Activated CD8-positive, alpha-beta memory T cell treated with anti-CD3 and anti-CD28 coated beads, Interleukin-2, amount 10 ng/mL, durations not matched to agents 7 days and 5 days (primary cell): Measurements from ENCODE around the gene CASZ1. TPM values are rescaled to one million over a fixed set of nuclear protein-coding genes. Genes with fewer than 3 reads are reported as not detected.

Experiments used
- ATAC-seq: fragments of 150-1000 bp; cut with Tn5 transposase; one replicate; pipeline ENCODE4 v1.10.0; 2021; ENCODE audit warnings: moderate library complexity
- CTCF ChIA-PET: fragments of 350-600 bp; sonication (Branson Sonifier 250); formaldehyde crosslinking; loops from one replicate; lab custom pipeline; 2021; ENCODE audit warnings: antibody characterized with exemption; lab: Charles Lee
- DNase-seq: peaks from one replicate; pipeline ENCODE4 v3.0.0-alpha.2; 2020
- H3K27ac Mint-ChIP-seq: one replicate; pipeline ENCODE4 v1.8.0; 2021; ENCODE audit warnings: mild to moderate bottlenecking, mixed read lengths
- H3K27me3 Mint-ChIP-seq: one replicate; pipeline ENCODE4 v1.8.0; 2021; ENCODE audit warnings: mixed read lengths
- H3K36me3 Mint-ChIP-seq: one replicate; pipeline ENCODE4 v1.8.0; 2021; ENCODE audit warnings: mild to moderate bottlenecking, mixed read lengths
- H3K4me1 Mint-ChIP-seq: one replicate; pipeline ENCODE4 v1.8.0; 2021; ENCODE audit warnings: mixed read lengths
- H3K4me3 Mint-ChIP-seq: one replicate; pipeline ENCODE4 v1.8.0; 2021; ENCODE audit warnings: mild to moderate bottlenecking, moderate library complexity, mixed read lengths
- H3K9me3 Mint-ChIP-seq: one replicate; pipeline ENCODE4 v1.8.0; 2022; ENCODE audit warnings: low read depth, mixed read lengths
- total RNA-seq, 2 experiments: library from RNA; stranded (reverse); gene quantifications; one replicate each; pipeline ENCODE4 v1.2.3, GENCODE V29; 2021

Gene CASZ1
- total RNA-seq, 2 experiments from 2014 or later = 8.8 to 16.3 TPM

DNA sequence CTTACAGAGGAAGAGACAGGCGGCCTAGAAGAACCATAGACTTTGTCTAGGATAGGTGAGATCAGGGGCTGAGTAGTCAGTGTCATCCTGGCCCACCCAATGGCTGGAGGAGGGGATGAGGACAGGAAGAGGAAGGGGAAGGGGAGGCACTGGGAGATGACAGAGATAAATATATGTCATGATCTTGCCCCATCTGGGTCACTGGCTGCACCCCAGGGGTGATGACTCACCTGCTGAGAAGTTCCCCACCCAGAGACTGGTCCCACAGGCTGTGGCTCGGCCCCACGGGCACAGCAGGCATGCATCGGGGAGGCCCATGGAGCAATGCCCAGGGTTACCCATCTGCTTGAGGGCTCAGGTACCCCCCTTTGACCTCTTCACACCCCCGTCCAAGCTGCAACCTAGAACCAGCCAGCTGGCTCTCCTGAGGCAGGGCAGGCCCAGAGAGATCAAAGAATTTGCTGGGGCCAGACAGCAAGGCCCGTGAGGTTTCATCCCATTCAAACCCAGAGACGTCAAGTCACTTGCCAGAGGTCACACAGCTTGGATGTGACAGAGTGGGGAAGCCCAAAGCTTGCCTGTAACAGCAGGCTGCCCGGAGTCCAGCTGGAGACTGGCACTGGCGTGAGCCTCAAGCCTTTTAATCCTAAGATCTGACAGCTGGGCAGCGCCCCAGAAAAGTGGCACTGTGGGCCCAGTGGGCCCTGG is 34.7 kb upstream of the CASZ1 start:
- no peak for ATAC-seq
- DNase-seq = no peak
- H3K4me1 Mint-ChIP-seq = no peaks in the 10 kb centered on the region

DNA sequence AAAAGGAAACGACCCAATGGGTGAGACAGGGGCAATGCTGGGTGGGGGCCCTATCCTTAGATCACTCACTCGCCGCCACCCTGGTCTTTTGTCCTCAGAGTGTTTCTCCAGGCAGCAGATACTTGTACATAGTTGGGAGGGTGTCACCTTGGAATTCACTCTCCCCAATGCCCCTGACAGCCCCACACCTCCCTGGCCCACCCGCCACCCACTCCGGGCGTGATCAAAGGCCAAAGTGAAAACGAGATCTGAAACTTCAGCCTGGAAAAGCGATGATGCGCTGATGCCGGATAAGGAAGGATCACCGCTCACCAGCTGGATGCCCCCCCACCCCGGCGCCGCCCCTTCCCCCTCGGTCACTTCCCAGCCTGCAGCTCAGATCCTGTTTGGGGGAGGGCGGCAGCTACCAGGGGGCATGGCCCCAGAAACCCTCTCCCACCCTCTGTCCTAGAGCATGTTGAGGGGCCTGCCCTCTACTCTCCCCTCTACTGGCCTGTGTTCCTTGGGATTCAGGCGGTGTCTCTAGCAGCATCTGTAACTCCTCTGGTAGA is 33.6 kb upstream of the CASZ1 start:
- ATAC-seq (no peak), DNase-seq (no peak)
- Mint-ChIP-seq H3K27ac (no peak overlapping the region), H3K36me3 (no peaks in the 10 kb centered on the region), H3K4me1 (no peaks in the 10 kb centered on the region), H3K4me3 (no peak overlapping the region), H3K9me3 (no peaks in the 10 kb centered on the region), H3K27me3 (peaks cover 28% of the 10 kb centered on the region)
- CTCF ChIA-PET = no interaction called here

More for the DNA sequence above, 34.7 kb upstream of the CASZ1 start:
- Mint-ChIP-seq H3K9me3 (no peaks in the 10 kb centered on the region), H3K36me3 (no peaks in the 10 kb centered on the region), H3K27me3 (peaks cover 34% of the 10 kb centered on the region), H3K4me3 (no peak overlapping the region), H3K27ac (no peak overlapping the region)
- CTCF ChIA-PET = no interaction called here

DNA sequence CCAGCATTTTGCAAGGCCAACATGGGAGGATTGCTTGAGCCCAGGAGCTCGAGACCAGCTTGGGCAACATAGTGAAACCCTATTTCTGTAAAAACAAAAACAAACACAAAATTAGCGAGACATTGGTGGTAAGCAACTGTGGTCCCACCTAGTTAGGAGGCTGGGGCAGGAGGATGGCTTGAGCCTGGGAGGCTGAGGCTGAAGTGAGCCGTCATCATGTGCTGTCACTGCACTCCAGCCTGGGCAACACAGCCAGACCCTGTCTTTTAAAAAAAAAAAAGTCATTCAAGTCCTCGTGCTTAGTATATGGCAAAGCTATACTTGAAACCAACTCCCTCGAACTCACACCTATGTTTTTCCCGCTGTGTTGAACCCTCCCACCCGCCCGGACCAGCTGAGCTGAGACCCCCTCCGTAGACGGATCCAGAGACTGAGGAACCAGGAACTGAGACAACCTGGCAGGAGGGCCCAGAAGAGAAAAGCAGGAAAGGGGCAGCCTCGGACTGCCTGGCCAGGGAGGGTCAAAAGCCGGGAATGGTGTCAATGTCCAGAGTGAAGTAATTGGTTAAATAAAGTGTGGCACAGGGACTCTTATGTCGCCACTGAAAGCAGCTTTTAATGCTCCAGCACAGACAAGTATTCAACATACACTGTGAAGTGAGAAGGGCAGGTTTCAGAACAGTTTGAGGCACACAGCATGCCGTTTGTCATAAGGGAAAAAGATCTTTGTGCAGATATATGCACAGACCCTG is 32.8 kb upstream of the CASZ1 start:
- H3K27me3 Mint-ChIP-seq = peaks cover 22% of the 10 kb centered on the region
- H3K4me1 Mint-ChIP-seq = no peaks in the 10 kb centered on the region
- DNase-seq = no peak
- no peak for ATAC-seq
- no peaks in the 10 kb centered on the region for H3K36me3 Mint-ChIP-seq
- H3K4me3 Mint-ChIP-seq = no peak overlapping the region
- H3K27ac Mint-ChIP-seq = no peak overlapping the region
- CTCF ChIA-PET = no interaction called here
- H3K9me3 Mint-ChIP-seq = no peaks in the 10 kb centered on the region

DNA sequence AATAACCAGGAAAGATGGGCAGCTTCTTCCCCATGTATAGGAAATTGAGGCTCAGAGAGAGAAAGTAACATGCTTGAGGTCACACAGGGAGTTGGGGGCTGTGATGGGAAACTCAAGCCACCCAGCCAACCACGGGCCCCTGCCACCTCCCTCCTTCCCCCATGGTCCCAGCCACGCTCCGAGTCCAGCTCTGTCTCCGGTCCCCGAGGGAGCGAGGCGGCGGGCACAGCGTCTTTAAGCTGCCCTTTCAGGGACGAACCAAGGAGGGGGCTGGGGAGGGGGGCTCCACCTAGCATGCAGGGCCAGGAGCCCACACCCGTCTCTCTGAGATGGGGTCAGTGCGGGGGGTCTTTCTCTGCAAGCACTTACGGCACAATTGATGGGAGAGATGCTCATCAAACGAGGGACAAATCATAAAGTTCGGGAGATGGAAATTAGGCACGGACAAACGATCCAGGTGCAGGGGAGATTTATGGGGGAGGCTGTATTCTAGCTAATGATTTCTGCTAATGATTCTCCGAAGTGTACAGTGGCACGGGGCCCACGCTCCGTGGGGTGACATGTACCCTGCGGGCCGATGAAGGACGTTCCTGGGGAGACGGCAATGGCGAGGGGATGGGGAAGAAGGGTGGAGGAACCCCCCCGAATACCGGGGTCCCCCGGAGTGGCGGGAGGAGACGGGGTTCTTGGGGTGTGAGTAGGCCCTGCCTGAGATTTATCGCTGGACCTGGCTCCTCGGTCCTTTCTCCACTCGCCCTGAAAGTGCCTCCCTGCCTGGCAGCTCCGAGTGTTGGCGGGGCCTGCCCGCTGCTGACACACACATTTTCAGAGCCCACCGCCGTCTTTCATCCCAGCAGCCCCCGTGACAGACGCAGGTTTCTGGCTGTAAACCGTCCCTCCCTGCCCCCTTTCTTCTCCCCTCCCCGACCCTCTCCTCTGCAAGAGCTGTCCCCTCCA is 31.2 kb upstream of the CASZ1 start:
- no peak for DNase-seq
- CTCF ChIA-PET = no interaction called here
- no peak overlapping the region for H3K27ac Mint-ChIP-seq
- H3K9me3 Mint-ChIP-seq = no peaks in the 10 kb centered on the region
- no peak for ATAC-seq
- no peaks in the 10 kb centered on the region for H3K36me3 Mint-ChIP-seq
- peaks cover 25% of the 10 kb centered on the region for H3K27me3 Mint-ChIP-seq
- no peak overlapping the region for H3K4me3 Mint-ChIP-seq
- H3K4me1 Mint-ChIP-seq = no peaks in the 10 kb centered on the region

DNA sequence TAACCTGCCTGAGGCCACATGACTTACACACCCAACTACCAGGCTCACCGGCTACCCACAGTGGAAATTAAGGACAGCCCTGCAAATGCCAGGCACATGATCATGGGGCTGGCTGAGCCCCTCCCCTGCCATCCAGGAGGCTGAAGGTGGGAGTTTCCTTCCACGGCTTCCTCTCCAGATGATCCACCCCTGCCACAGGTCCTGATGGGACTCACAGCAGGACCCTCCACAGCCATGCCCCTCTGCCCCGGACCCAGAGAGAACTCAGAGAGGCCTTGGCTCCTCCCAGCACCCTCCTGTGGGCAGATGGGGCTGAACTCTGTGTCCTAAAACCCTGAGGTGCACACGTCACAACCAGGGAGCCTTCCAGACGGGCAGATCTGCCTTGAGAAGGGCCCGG is 29.1 kb upstream of the CASZ1 start:
- H3K27ac Mint-ChIP-seq = no peak overlapping the region
- no peaks in the 10 kb centered on the region for H3K4me1 Mint-ChIP-seq
- no peak overlapping the region for H3K4me3 Mint-ChIP-seq
- no peak for DNase-seq
- ATAC-seq = no peak
- no peaks in the 10 kb centered on the region for H3K9me3 Mint-ChIP-seq
- CTCF ChIA-PET = no interaction called here
- H3K36me3 Mint-ChIP-seq = no peaks in the 10 kb centered on the region
- peaks cover 24% of the 10 kb centered on the region for H3K27me3 Mint-ChIP-seq

DNA sequence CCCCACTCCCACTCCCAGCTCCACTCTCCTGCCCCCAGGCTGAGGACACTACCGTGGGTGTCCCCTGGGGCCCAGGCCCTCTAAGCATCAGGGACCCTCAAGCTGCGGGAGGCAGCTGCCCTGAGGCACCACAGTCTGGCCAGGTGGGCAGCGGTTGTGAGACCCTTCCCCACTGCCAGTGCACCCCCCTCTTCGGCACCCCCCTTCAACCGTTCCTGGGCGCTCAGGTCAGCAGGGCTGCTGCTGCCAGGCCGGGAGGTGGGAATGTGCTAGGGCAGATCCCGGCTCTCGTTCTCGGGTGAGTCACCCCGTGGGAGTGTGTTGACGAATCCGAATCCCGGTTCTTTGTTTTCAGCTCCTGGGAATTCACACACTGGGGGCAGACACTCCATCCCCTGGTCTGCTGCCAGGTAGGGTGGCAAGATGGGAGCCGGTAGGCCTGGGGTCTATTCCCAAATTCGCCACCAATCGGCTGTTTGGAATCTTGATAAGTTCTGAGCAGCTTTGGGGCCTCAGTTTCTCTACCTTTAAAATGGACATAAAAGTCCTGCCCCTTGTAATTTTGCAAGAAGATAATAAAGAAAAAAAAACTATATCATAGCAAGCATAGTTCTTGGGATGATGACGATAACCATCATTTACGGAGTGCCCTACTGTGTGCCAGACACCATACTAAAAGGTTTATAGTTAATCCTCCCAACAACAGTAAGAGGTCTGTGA is 28.5 kb upstream of the CASZ1 start:
- no peak overlapping the region for H3K27ac Mint-ChIP-seq
- ATAC-seq = no peak
- CTCF ChIA-PET = interaction anchor here (1.0 kb wide), 1 partner anchor 37 kb away, joined by 3 read pairs; no protein-coding TSS in a partner anchor
- H3K4me1 Mint-ChIP-seq = no peaks in the 10 kb centered on the region
- H3K27me3 Mint-ChIP-seq = peaks cover 23% of the 10 kb centered on the region
- no peak for DNase-seq
- no peaks in the 10 kb centered on the region for H3K9me3 Mint-ChIP-seq
- H3K36me3 Mint-ChIP-seq = no peaks in the 10 kb centered on the region
- no peak overlapping the region for H3K4me3 Mint-ChIP-seq

DNA sequence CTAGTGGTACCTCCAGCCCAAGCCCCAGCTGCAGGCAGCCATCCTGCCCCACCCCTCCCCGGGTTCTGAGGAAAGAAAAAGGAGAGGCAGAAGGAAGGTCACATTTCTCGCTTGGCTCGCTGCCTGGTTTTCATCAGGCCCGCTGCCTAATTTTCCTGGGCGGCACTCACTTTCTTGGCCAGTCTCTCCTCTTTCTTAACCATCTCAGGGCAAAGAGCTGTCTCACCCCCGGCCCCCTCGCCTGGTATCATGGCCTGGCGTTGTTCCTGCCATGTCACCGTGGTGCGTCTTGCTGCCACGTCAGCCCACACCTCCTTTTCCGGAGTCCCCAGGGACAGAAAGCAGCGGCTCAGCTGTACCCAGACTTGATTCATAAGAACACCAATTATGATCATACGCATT is 26.6 kb upstream of the CASZ1 start:
- Mint-ChIP-seq H3K4me3 (no peak overlapping the region), H3K36me3 (no peaks in the 10 kb centered on the region), H3K27ac (no peak overlapping the region), H3K4me1 (no peaks in the 10 kb centered on the region), H3K9me3 (no peaks in the 10 kb centered on the region), H3K27me3 (peaks cover 11% of the 10 kb centered on the region)
- CTCF ChIA-PET = no interaction called here
- ATAC-seq = no peak
- DNase-seq = no peak

DNA sequence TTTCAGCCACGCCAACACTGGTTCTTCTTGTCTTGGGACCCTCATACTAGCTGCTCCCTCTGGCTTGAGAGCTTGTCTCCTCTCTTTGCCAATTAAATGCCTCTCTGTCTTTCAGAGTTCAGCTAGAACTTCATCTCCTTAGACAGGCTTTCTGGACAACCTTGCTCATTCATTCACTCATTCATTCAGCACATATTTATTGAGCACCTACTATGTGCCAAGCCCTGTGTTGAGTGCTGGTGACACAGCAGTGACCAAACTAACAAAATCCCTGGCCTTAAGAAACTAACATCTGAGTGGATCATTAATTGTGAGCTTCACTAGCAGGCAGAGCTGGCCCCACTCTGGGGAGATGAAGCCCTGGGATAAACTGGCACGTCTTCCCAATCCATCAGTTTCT is 24.9 kb upstream of the CASZ1 start:
- CTCF ChIA-PET = interaction anchor here (1.3 kb wide), 1 partner anchor 10 kb away, joined by 4 read pairs; no protein-coding TSS in a partner anchor
- peaks cover 8% of the 10 kb centered on the region for H3K27me3 Mint-ChIP-seq
- DNase-seq (no peak), ATAC-seq (no peak)
- no peak overlapping the region for H3K4me3 Mint-ChIP-seq
- no peak overlapping the region for H3K27ac Mint-ChIP-seq
- no peaks in the 10 kb centered on the region for H3K9me3 Mint-ChIP-seq
- H3K36me3 Mint-ChIP-seq = no peaks in the 10 kb centered on the region
- H3K4me1 Mint-ChIP-seq = no peaks in the 10 kb centered on the region

DNA sequence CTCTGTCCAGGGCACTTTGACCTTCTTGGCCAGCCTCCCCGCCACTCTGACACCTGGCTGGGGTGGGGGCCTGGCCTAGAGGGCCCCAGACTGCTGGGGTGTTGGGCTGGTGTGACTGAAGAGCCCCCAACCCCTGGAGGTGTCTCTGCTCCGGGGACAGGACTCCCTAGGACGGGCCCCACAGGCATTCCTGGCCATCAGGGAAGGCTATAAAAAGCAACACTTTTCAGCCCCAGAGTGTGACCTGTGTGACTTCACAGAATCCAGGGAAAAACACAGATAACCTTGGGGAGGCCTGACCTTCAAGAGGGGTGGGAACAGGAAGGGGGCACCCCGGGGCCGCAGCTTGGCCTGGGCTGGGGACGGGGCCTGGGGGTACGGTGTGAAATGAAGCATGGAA is 24.0 kb upstream of the CASZ1 start:
- Mint-ChIP-seq H3K27ac (no peak overlapping the region), H3K4me1 (no peaks in the 10 kb centered on the region), H3K9me3 (no peaks in the 10 kb centered on the region), H3K36me3 (no peaks in the 10 kb centered on the region), H3K4me3 (no peak overlapping the region), H3K27me3 (peaks cover 8% of the 10 kb centered on the region)
- no peak for ATAC-seq
- CTCF ChIA-PET = interaction anchor here (1.3 kb wide), 2 partner anchors 9 to 10 kb away, joined by 3 to 4 read pairs; no protein-coding TSS in a partner anchor
- DNase-seq = no peak

DNA sequence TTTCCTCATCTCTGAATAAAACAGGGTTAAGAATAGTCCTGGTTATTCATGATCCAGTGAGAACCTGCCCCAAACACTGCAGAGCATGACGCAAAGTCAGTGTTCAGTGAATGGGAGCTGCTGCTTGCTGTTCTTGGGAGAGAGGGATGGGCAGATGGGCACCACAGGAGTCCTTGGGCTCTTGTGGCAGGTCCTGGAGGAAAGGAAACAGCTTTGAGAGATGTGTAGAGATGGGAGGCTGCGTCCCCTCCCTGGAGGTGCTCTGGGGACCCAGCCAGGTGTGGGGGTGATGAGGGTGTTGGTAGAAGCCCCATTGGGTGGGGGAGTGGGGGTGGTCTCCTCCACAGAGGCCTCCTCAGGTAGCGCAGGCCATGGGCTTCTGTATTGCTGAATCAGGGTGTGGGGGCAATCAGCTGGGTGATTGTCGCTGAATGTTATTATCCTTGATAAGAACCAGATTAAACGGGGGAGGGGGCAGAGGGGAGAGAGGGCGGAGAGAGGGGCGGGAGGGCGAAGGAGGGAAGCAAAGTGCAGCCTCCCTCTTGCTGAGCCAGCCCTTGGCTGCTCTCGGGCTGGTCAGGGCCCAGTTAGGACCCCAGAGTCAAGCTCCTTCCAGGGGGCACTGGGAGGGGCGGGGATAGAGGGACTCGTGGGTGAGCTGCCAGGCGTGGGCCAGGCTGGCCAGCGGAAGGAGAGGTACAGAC is 22.9 kb upstream of the CASZ1 start:
- no peak for ATAC-seq
- no peak for DNase-seq
- H3K4me3 Mint-ChIP-seq = no peak overlapping the region
- no peaks in the 10 kb centered on the region for H3K36me3 Mint-ChIP-seq
- CTCF ChIA-PET = interaction anchor here (0.7 kb wide), 1 partner anchor 141 kb away, joined by 4 read pairs; no protein-coding TSS in a partner anchor
- no peaks in the 10 kb centered on the region for H3K4me1 Mint-ChIP-seq
- H3K27ac Mint-ChIP-seq = no peak overlapping the region
- no peaks in the 10 kb centered on the region for H3K9me3 Mint-ChIP-seq
- H3K27me3 Mint-ChIP-seq = peaks cover 8% of the 10 kb centered on the region

DNA sequence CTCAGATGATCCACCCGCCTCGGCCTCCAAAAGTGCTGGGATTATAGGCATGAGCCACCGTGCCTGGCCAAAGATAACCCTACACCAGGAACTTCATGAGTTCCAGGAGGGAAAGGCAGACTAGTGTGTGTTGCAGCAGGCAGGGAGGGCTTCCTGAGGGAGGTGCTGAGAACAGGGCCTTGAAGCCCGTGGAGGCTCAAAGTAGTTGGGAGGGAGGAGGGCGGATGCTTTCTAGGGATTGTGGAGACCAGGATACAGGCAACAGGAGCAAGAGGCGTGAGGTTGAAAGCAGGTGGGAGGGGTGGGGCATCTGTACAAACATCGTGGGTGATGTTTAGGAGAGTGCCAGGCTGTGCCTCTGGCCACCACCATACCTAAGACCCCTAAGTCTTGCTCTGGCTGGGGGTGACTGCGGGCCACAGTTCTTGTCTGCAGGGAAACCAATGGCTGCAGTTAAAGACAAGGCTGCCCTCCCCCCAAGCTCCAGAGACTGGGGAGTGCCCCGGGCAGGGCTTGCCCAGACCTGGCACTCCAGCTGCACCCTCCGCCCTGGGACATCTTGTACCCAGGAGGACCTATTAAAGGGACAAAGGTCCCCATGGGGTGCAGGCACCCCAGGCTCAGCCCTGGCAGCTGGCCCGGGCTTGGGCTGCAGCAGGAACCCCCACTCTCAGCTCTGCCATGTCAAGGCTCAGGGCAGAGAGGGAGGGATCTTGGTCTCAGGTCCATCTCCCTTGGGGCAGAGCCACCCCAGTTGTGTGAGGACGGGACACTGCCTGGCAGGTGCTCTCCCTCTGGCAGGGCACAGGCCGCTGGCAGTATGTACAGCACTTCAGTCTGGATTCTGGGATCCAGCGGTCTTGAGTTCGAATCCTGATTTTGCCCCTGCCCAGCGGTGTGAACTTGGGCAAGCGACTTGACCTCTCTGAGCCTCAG is 22.1 kb upstream of the CASZ1 start:
- DNase-seq (no peak), ATAC-seq (no peak)
- no peak overlapping the region for H3K27ac Mint-ChIP-seq
- H3K4me3 Mint-ChIP-seq = no peak overlapping the region
- peaks cover 2% of the 10 kb centered on the region for H3K27me3 Mint-ChIP-seq
- H3K4me1 Mint-ChIP-seq = no peaks in the 10 kb centered on the region
- H3K36me3 Mint-ChIP-seq = no peaks in the 10 kb centered on the region
- CTCF ChIA-PET = interaction anchor here (0.7 kb wide), 1 partner anchor 142 kb away, joined by 4 read pairs; no protein-coding TSS in a partner anchor
- H3K9me3 Mint-ChIP-seq = no peaks in the 10 kb centered on the region
